Measurements from ENCODE around the gene ECHDC3.
A peak's percentile ranks its signal among the peaks of the same experiment; 100 is the strongest.
"Not testable (repeated sequence)": the region's sequence is repeated elsewhere in the genome, so short reads cannot be mapped to it uniquely, and the experiment has no call there.

The ECHDC3 gene

DNA sequence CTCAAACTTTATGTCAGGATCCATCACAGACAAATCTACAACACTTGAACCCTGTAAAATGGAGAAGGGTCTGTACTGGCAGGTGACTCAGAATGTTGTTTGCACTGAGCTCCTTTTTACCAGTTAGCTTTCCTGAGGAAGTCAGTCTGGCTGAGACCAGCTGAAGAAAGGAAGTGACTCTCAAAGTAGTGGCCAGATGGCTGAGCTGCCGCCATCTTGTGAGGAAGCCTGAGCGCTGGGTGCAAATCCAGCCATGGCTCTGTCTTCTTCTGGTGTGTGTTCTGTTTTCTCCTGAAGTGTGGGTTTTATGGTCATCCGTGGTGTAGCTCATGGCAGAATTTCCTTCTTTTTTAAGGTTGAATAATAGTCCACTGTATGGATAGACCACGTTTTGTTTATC lies 25.5 kb upstream of the ECHDC3 start:
- no peak for DNase-seq

DNA sequence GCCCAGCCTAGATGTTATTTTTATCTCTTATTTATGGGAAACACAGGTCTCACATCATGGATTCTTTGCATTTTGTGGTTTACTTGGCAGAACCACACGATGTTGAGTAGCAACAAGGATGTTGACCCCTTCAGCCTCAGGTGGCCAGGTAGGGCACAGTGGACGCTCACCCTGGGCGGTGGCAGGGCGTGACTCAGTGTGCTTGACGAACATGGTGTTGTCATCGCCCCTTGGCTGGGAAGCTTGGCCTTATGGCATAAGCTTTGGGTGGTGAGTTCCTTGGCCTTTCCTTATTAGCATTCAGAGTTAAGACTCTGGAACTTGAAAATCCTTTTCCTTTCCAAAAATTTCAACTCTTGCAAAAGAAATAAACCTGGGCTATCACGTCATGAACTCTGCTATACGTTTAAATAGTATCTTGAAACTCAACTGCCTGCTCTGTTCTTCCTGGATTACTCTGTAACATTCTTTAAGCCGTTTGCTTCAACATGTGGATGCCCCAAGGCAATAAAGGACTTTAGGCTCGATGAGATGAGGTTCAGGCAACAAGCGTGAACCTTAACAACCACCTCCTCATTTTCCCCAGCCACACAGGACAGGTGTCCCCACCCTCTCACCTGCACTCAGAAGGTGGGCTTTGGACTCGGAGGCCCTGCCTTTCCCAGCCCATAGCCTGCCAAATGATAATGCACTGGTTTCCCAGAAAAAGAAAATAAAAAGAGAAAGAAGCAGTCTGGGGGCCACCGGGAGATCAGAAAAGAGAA lies 22.5 kb upstream of the ECHDC3 start:
- no peak for DNase-seq

DNA sequence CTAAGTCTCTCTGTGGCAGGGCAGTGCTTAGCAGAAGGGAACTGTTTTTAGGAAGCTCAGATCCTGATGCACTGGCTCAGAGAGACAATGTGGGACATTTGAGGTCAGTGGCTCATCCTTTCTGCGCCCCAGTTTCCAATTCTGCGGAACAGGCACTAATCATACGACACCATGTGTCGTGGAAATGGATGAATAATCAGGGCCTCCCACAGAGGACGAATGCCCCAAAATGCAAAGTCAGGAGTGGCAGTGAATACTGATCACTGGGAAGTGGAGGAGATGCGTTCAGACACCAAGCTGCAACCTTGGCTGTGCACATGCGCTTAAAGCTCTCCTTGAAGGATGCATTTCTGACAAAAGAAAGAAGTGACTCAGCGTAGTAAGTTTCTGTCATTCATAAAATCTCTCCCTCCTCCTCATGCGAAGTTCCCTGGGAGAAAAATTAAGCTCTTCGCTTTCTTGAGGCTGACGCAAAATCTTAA lies 21.9 kb upstream of the ECHDC3 start:
- DNase-seq, result peak in 3 of 14 donors; percentile 14 to 15 (median 14)

DNA sequence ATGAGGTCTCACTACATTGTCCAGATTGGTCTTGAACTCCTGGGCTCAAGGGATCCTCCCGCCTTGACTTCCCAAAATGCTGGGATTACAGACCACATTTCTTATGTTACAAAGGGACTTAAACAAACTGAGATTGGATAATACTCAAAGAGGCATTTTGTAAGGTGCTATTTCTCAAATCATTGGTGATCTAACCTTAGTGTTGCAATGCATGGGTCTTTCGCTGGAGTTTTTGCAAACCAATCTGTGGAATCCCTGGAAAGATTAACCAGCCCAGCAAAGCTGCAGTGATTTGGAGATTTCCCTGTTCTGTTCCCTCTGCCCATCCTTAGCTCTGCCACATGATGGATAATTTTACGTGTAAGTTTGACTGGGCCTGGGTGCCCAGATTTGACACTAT lies 20.4 kb upstream of the ECHDC3 start:
- DNase-seq, result no peak

DNA sequence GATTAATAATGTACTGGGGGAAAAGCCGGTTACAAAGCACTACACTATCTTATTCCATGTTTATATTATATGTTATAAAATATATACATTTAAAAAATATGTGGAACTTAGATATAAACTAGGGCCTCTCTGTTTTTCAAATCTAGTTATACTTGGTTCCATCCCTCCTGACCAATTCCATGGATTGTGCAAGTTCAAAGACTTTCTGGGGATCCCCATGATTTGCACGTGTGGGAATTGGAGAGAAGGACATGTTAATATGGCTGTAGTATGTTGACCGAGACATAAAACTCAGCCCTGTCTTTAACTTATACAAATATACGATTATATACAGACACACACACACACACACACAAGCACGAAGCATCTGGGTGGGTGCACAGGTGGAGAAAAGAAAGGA lies 18.8 kb upstream of the ECHDC3 start:
- DNase-seq, result no peak

DNA sequence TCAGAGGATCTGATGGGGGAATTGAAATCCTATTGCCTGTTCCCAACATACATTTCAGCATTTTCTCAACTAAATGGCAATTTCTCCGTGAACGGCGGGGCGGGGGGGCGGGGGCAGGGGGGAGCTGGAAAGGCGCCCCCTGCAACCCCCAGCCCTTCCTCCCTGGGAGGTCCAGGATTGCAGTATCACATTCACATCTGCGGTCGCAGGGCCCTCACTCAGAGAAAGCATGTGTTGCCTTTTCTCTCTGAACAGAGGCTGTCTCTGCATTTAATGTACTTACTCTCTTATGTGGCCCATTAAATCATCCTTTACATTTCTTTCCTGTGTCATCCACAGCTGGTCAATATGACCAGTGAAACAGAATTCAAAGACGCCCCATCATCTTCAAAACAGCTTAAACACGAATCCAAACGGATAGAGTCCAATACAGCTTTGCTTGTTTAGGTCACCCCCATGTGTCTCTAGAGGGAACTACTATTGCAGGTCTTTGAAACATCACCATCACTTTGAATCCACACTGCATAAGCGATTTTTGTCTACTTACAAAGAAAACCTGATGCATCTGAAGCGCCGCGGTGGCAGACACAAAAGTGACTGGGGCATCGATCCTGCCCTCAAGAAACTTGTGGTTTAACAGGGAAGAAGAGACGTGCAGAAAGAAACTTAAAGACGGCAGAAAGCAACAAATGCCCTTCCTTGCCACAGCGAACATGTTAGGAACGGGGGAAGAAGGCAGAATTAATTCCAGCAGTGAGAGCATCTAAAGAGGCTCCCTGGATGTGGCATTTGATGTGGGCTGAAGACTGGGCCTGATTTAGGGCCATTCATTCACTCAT lies 17.0 kb upstream of the ECHDC3 start:
- peak in 3 of 14 donors; percentile 11 to 21 (median 18) for DNase-seq

DNA sequence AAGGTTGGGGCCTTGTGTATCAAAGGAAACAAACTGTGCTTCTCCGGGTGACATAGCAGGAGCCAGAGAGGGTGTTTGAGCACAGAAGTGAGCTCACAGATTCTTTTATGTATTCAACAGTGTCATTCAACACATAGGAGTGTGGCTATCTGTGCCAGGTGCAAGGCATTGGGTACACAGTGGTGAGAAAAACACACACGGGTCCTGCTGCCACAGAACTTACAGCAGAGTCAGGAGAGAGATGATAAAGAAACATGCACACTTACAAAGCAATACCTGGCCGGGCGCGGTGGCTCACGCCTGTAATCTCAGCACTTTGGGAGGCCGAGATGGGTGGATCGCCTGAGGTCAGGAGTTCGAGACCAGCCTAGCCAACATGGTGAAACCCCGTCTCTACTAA lies 16.3 kb upstream of the ECHDC3 start:
- DNase-seq, result no peak

DNA sequence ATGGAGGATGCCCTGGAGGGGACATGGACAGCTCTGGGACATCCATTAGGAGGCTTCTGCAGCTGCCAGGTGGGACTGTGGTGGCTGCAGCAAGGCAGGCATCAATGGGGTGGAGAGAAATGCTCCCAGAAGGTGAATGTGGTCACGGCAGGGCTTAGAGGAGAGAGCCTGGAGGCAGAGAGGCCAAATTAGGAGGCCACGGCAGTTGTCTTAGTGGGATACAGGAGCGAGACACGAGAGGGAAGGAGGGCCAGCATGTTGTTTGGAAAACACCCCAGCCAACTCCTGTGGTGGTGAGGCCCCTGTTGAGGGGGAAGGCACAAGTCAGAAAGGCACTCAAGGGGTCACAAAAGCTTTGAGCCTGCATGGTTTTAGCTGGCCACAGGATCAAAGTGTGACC lies 14.6 kb upstream of the ECHDC3 start:
- no peak for DNase-seq

DNA sequence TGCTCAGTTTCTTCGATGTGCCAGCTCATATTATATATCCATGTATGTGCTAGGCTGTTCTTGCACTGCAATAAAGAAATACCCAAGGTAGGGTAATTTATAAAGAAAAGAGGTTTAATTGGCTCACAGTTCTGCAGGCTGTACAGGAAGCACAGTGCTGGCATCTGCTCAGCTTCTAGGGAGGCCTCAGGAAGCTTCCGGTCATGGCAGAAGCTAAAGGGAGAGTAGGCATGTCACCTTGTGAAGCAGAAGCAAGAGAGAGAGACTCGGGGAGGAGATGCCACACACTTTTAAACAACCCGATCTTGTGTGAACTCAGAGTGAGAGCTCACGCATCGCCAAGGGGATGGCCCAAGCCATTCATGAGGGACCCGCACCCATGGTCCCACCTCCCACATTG lies 13.8 kb upstream of the ECHDC3 start:
- no peak for DNase-seq

DNA sequence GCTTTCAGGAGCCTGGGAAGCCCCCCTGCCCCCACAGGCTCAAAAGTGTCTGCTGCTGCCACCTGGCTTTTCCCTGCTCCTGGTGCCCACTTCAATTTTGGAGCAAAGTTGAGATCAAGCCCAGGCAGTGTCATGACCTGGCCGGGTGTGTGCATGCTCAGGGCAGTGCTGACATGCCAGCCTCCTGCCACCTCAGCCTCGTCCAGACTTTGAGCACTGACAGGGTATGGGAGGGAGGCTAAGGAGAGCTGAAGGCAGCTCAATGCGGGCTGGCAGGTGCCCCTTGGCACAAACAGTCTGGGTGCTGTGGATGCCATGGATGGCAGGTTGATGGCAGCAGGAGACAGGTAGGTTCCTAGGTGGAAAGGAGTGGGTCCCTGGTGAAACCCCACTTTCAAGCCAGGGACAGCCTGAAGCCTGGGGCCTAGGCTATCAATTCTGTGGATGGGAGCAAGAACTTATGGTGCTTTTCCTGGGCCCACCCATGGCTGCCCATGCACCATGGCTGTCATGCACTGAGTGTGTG lies 12.3 kb upstream of the ECHDC3 start:
- DNase-seq, result no peak

DNA sequence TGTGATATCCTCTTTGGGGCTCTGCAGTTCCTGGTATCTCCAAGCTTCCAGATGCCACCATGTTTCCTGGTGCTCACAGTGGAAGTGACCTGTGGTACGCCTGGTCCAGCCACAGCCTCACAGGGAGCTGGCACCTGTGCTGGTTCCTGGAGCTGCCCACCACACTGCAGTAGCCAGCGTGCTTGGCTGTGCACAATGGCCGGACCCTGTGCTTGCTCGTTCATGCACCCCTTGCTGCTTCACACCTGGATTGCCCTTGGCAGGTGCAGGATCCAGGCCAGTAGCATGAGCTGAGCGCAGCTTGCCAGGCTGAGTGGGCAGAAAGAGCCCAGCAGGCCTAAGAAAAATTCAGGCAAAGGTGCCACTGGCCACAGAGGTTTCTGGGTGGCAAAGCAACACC lies 11.4 kb upstream of the ECHDC3 start:
- DNase-seq, result no peak

DNA sequence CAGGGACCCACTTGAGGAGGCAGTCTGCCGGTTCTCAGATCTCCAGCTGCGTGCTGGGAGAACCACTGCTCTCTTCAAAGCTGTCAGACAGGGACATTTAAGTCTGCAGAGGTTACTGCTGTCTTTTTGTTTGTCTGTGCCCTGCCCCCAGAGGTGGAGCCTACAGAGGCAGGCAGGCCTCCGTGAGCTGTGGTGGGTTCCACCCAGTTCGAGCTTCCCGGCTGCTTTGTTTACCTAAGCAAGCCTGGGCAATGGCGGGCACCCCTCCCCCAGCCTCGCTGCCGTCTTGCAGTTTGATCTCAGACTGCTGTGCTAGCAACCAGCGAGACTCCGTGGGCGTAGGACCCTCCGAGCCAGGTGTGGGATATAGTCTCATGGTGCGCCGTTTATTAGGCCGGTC lies 5.4 kb upstream of the ECHDC3 start:
- not testable (repeated sequence) for DNase-seq

DNA sequence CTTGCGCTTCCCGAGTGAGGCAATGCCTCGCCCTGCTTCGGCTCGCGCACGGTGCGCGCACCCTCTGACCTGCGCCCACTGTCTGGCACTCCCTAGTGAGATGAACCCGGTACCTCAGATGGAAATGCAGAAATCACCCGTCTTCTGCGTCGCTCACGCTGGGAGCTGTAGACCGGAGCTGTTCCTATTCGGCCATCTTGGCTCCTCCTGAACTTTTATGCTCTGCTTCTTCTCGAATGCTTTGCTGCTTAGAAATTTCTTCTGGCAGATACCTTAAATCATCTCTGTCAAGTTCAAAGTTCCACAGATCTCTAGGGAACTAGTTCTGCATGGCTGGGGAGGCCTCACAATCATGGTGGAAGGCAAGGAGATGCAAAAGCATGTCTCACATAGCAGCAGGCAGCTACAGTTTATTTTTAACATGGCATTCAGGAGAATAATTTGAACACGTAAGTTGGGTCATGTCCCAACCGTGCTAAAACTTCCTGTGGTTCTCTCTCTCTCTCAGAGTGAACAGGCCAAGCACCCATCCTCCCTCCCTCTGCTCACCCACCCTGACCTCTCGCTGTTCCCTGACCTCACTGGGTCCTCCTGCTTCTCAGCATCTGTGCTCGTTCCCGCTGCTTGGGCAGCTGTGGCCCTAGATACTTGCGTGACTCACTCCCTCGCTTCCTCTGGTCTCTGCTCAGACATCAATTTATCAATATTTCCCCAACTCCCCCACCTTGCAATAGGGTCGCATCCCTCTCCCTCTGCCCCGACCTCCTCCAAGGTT lies 4.7 kb upstream of the ECHDC3 start:
- not testable (repeated sequence) for DNase-seq

DNA sequence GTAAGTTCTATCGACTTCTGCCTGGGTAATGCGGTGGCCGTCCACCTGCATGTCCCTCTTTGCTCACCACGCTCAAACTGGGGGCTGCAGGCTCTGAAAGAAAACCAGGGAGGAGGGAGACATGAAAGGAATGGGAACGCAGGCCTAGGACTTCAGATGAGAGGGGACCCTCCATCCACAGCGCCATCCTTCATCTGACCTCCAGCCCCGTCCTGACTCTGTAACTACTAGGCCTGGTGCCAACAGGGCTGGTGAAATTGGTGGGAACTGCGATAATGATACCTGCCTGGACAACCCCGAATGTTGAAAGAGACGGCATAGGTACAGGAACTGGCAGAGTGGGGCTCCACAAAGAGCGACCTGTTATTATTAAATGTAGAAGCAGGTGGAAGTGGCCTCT lies 1.3 kb upstream of the ECHDC3 start:
- no peak for DNase-seq

DNA sequence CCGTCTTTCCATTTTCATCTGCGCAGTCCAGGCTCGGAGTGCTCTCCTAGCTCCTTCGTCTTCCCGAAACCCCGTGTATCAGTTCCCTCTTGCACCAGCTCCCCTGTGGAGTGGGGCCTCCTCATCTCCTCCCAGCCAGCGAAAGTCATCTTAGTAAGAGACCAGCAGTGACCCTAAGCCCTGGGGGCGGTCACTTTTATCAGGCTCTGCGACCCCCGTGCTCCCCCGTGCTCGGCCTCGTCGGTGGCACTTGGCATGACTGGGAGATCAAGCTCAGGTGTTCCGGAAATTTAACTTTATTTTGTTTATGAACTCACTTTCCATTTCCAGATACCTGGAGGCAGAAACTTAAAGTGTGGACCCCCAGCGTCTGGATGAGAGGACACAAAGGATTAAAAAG lies 574 bp upstream of the ECHDC3 start:
- DNase-seq, result no peak

DNA sequence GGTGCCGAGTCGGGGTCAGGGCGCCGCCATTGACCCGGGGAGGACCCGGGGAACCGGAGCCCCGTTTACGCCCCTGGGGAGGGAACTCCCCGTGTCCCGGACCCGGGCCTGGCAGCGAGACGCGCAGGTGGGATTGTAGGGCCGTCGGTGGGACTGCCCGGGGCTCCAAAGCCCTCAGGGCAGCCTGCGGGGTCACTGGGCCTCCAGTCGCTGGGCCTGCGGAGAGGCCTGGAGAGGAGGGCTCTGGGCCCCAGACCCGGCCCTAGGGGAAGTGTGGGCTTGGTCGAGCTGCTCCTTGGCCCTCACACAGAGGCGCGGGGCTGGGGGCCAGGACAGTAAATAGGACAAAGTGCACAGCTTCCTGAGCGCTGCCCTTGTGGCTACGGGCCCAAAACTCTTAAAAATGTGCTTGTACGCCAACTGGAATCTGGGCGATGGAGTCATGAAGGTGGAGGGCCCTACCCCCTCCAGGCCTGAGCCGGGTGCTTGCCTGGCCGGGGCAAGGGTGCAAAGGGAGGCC lies 657 bp downstream of the ECHDC3 start:
- no peak for DNase-seq

DNA sequence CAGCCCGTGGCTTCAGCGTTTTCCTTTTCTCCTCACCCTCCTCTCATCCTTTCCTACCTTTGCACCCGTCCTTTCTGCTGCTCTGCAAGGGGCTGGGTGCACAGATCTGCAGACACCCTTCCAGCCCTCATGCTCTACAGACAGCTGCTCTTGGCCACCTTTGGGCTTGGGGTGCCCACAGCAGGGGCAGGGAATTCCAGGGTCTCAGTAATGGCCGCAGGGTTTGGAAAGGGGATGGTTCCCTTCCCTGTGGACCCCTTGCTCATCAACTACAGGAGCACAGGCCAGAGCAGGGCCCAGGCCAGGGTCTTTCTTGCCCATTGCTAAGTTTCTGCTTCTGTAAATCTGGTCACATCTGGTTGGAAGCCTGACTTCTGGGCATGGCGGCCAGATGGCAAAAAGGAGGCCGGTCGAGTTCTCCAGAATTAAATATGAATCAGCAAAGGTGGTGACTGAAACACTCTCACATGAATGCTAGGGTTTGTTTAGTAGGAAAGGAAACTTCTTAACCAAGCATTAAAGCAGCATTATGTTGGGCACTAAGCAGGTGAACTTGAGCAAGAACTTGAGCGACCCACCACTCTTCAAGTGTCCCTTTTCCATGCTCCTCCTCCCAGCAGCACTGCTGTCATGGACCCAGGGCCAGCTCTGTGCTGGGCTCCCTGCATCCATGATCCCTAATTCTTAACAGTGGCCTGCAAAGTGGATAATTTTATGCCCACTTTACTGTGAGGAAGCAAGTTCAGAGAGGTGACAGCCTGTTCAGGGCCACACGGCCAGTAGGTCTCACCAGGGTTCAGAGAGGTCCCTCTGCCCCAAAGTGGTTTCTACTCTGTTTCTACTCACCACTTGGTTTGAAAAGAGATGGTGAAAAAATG lies 1.5 kb downstream of the ECHDC3 start:
- no peak for DNase-seq

DNA sequence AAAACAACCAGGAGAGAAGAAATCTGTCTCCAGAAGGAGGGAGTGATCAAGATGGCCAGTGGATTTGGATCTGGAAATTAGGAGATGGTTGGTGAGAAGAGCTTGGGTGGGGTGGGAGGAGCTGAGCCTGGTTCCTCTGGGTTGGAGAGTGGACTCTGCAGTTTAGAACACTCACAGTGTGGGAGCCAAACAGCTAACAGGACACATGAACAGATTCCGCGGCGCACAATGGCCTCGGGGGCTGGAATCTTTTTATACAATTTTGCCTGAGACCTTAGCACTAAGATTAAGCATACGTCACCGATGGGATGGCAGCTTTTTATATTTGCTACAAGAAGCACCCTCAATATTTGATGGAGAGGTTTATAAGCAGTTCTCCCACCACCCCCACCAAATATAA lies 2.9 kb downstream of the ECHDC3 start:
- DNase-seq, result no peak

DNA sequence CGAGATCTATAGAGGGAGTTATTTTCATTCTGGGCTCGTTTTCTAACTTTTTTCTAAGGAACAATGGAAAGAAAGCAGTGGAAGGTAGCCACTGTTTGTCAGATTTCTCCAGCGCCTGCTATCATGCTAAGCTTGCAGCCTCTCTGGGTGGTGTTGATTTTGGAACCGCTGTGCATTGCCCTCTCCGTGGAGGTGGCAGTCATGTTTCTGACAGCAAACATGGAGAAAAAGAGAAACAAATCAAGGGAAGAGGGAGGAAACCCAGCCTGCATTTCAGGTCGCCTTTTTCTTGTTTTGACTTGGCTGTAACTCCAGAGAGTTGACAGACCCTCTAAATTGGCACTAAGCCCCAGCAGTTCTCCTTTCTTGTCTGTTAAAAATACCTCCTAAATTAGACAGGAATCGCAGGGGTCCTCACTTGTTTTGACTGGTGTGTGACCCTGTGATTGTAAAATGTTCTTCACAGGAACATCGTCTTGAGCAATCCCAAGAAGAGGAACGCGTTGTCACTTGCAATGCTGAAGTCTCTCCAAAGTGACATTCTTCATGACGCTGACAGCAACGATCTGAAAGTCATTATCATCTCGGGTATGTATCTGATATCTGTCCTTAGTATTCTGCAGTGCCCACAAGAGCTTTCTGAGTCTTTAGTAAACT lies 4.8 kb downstream of the ECHDC3 start:
- DNase-seq, result peak in 2 of 14 donors; percentile 6

DNA sequence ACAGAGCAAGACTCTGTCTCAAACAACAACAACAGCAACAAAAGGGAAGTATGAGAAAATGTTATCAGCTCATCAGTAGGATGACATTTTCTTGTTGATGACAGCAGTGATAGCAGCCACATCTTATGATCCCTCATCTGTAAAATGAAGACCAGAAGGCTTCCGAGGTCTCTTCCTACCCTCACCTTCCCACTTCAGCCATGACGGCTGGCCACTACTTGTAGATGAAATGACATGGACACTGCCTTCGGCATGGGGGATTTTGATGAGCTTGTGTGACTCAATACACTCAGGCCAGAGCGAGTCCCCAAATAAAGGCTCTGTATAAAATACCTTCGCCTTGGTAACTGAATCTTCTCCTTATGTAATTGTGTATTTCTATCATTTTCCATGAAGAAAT lies 6.7 kb downstream of the ECHDC3 start:
- DNase-seq, result no peak

DNA sequence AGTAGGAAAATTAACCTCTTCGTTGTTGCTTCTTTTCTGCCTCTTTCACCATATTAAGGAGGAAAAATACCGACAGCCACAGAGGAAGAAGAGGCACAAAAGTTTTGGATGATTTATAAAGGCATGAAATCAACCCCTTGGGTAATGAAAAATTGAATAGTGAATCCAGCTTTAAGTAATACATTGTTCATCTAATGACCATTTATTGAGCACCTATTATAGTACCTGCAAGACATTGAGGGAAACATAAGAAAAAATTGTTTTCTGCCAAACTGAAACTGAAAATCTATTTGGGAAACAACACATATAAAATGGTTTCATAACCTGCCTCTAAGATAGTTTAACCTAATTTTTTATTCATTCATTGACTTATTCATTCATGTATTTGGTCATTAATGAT lies 8.2 kb downstream of the ECHDC3 start:
- DNase-seq, result no peak

Measured in C1 segment of cervical spinal cord (tissue), 14 donors.